GM20431 (cell line): Measurements from ENCODE around the gene CITED1.

ENCODE experiments used
- in situ Hi-C: fragments of 300-500 bp; cut with MseI, MboI; formaldehyde crosslinking; loops from one replicate; pipeline ENCODE4 v1.15.0; 2020; ENCODE audit warnings: low sequenced_read_pairs; ENCODE audit not compliant: unreplicated experiment

The CITED1 gene

DNA sequence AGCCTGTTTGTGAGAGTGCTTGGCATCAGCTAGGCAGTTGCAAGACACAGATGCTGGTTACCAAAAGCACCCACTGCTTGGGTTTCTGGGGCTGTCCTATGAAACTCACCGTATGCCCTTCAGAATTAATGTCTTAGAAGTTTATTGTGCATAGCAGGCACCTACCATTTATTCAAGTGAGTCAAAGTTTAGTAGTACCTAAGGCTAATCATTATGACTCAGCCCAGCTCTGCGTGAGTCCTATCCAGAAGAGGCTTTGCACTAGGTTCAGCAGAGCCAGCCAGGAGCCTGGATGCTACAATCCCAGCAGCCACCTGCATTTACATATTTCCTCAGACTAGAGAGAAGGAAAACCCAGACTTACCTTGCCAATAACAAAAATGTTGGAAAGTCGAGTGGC, 32.8 kb downstream of the CITED1 start:
- in situ Hi-C loops, result no loop called here

DNA sequence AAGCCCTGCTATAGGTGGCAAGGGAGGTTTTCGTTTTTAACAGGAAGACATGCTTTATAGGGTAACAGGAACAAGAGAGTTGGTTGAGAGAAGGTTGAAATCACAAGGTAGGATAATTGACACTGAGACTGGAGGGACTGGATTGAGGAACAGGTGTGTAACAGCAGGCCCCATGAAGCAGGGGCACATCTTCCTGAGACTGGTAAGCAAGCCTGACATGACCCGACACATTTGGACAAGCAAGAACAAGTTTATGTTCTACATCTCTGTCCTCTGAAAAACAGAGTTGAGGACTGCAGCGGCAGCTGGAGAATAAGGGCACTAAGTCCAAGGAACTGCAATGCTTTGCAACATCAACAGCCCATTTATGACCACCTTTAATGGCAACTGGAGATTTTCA, 33.9 kb downstream of the CITED1 start:
- in situ Hi-C loops, result no loop called here

DNA sequence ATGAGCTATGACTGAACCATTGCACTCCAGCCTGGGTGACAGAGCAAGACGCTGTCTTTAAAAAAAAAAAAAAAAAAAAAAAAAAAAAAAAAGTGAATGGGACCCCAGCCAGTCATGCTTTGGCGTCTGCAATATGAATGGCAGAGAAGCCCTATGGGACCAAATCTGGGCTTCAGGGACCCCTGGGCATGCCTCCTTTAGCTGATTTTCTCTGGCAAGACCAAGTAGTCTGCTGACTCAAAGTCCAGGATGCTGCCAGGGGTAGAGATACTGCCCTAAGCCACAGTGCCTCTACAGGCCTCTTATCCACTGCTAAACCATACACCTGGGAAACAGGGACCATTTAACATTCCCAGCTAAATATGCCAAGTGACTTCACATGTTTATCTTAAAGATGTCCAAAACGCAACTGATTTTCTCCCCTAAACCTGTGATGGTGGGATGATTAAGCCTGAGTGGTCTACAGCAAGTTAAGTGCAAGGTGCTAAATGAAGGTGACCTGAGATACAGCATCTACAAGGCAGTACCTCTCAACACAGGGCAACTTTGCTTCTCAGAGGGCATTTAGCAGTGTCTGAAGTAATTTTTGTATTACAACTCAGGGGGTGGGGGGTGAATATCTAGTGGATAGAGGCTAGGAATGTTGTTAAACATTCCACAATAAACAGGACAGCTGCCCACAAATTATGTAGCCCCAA, 34.5 kb downstream of the CITED1 start:
- in situ Hi-C loops, result no loop called here

DNA sequence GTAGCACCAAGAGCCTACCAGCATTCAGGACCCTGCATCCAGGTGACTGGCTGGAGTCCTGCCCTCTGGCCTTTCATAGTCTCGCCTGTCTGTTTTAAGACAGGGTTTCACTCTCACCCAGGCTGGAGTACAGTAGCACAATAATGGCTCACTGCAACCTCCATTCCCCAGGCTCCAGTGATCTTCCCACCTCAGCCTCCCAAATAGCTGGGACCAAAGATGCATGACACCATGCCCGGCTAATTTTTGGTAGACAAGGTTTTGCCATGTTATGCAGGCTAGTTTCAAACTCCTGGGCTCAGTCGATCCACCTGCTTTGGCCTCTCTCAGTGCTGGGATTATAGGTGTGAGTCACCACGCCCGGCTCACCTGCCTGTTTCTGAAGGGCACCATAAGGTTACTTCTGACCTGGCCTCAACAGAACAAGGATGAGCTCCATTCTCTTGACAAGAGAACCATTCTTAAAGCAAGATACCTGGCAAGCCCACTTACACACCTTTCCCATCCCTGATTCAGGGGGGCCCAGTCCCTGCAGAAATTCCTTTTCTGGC, 35.3 kb downstream of the CITED1 start:
- in situ Hi-C loops, result no loop called here

DNA sequence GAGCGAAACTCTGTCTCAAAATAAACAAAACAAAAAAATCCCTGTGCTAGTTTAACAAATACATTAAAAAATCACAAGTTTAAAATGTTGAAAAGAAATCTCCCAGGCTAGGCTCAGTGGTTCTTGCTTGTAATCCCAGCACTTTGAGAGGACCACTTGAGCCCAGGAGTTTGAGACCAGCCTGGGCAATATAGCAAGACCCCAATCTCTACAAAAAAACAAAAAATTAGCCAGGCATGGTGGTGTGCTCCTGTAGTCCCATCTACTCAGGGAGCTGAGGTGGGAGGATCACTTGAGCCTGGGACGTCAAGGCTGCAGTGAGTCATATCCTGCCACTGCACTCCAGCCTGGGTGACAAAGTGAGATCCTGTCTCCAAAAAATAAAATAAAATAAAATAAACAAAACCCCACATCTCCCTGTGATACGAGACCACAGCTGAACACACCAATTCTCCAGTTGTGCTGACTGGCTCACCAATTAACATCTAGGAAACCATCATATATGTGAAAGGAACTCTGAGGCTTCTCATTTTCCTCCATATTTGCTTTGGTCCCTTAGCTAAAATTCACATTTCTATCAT, 36.0 kb downstream of the CITED1 start:
- in situ Hi-C loops, result no loop called here

DNA sequence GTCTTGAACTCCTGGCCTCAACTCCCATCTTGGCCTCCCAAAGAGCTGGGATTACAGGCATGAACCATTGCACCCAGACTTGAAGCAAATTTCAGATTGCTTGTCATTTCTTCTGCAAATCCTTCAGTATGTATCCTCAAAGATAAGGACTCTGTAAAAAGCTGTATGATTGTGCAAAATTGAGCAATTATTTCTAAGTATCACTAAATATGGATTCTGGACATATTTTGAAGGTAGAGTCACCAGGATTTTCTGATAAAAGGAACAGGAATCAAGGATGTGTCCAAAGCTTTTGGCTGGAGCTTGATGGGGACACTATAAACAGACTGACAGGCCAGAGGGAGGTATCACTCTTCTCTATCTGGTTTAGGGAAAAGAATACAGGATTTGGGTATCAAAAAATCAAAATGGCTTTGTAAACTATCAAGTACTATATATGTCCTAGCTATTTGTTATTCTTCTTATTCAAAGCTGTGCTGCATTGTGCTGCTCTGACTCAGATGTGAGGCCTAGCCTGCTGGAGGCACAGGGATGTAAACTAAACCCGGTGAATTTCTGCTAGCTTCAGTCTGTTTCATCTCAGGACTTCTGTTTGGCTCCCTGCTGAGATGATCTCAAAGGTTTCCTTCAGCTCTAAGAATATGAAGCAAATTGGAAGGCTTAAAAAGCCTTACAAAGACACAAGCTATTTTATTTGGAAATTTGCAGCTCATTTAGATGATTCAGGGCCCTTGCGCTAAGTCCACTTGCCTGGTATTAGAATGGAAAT, 36.9 kb downstream of the CITED1 start:
- in situ Hi-C loops, result no loop called here

DNA sequence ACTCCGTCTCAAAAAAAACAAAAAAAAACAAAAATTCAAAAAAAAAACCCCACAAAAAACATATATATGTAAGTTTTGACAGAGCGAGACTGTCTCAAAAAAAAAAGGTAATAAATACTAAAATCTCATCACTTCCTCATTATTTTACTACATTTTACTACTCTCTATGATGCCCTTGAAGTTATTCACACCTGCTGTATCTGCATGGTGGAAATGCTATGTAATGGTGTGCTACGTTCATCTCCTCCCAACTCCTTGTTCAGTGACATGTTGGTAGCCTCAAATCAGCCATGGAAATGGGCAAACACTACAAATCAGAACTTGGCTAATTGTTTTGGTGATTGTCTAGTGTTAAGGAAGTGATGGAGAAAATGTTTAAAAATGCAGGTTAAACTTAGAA, 40.5 kb downstream of the CITED1 start:
- in situ Hi-C loops, result no loop called here

DNA sequence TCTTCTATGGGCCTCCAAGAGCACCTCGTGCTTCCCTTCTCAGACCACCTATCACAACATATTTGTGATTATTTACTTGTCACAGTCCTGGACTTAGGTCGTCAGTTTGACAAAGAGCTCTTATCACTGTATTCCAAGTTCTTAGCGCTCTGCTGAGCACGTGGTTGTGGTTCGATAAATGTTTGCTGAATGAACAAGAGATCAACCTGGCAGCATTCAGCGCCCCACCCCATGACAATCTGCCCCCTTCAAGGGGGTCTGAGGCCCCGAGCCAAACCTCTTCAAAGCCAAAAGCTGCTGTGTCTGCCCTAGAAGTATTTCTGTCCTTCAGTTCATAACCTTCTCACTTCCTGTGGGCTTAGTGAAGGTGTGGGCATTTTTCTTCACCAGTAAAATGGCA, 43.6 kb downstream of the CITED1 start:
- in situ Hi-C loops, result no loop called here

DNA sequence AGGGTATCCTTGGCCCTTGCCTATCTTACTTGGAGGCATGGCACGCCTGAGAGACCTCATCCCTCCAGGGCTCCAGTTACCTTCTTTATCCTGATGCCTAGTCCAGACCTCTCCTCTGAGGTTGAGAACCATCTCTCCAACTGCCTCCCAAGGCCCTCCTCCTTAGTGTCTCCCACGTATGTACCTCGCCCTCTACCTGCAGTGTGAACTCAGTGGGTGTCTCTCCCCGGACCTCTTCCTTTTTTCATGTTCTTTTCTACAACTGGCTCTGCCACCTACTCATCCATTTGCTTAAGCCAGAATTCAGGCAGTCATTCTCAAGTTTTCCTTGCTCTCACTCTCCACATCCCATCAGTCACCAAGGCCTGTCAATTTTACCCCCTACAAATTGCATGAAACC, 45.3 kb downstream of the CITED1 start:
- in situ Hi-C loops, result no loop called here

DNA sequence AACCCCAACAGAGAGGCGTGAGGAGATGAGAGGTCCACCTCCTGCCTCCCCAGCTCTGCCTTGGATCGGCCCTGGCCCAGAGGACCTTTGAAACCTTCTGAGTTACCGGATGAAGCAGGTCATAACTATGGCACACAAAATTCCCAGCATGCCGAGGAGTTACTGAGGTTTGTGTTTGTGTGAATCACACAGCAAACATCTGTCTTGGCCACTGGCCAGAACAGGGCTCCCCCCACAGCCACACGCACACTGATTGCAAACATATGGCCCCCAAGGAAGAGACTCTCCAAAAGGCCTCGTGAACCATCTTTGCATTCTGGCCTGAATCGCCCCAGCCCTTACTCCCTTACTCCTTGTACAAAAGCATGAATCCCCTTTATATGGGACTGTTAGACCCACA, 47.5 kb downstream of the CITED1 start:
- in situ Hi-C loops, result no loop called here

DNA sequence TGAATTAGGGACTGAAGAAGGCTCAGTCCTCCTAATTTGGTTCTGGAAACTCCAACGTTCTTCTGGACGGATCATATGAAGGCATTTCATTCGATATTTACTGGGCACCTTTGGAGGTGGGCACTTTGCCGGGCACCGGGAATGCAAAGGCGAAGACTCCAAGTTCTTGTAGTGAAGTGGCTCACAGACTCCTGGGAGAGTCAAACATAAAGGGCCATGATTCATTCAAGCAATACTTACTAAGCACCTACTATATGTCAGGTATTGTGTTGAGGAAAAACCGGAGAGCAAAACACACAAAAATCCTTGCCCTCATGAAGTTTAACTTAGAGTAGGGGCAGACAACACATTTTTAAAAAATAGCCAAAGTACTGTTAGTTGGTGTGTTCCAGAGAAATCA, 49.9 kb downstream of the CITED1 start:
- in situ Hi-C loops, result no loop called here

DNA sequence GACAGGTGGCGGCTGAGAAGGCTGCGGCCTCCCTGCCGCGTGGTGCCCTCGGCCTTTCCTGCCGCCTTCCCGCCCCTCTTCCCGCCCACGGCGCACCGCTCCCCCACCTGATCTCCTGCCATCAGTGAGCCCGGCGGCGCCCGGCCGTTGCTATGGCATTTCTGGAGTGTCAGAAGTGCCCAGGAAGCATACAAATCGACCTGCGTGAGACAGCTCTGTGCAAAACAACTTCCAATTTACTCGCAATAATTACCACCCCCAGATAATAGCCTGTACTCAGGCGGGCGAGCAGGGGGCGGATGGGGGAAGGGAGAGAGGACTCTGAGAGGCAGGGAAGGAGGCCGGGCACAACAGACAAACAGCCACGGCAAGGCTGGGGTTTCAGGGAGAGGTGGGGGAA, 50.3 kb downstream of the CITED1 start:
- in situ Hi-C loops, result no loop called here

DNA sequence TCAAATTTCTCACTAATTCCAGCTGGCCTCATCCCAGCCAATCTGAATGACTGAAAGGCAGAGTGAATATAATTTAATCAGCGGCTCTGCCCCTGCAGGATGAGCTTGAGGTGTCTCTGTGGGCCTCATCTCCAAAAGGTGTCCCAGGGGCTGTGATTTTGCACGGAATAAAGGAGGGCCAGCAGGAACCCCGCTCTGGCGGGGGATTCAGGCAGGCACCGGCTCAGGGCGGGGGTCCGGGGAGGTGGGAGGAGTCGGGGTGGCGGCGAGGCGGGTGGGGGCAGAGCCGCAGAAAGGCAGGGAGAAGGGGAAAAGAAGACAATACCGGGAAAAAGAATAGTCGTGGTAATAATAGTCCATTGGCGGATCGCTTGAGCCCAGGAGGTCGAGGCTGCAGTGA, 50.9 kb downstream of the CITED1 start:
- in situ Hi-C loops, result no loop called here

DNA sequence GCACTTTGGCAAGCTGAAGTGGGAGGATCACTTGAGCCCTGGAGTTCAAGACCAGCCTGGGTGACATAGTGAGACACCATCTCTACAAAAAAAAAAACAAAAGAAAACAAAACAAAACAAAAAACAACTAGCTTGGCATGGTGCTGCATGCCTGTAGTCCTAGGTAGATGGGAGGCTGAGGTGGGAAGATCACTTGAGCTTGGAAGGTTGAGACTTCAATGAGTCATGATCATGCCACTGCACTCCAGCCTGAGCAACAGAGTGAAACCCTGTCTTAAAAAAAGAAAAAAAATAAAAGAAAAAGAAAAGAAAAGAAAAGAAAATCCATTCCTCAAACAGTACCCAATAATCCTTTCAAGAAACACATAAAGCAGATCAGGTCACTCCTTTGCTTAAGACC, 52.0 kb downstream of the CITED1 start:
- in situ Hi-C loops, result no loop called here
